ENCODE measurements around the gene MAPK4. TPM values are rescaled to one million over a fixed set of nuclear protein-coding genes. Genes with fewer than 3 reads are reported as not detected.

Gene MAPK4
- total RNA-seq, 2 donors from 2014 or later, result 2.0 to 3.8 TPM

DNA sequence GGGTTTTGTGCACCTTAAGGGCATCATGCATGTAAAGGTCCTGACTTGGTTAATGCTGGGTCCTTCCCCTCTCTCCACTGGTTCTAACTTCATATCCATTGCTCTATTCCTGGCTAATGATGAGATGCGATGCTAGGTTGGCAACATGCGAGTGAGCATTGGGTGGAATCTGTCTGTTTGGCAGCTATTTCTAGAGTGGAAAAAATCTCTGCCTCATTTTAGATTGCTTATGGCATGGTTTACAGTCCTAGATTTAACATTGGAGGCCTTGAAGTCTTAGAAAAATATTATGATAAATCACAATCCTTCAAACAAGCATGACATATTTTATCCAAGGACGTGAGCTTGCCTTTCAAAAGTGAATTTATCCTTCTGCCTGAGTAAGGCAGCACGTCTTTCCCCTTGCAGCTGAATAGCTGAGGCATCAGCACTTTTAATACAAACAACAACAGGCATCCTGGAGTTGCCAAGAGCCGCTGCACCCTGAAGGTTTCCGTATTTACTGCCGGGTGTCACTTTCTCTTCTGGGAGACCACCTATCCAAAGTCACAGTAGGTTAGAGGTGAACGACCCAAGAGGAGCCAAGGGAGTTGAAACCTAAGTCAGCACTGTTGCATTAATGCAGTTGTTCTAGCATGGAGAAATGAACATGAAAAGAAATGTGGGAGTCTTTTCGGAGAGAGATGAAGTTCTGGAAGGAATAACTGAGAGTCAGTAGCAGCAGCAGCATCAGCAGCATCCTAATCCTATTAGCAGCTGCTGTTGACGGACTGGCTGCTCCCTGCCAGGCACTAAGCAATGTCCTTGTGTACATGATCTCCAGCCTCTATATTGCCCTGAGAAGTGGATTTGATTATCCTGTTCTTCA lies 78.4 kb downstream of the MAPK4 start:
- Histone ChIP-seq H3K9ac (ENCODE audit: extremely low read depth, low read length, poor library complexity, severe bottlenecking) (no peak overlapping the region), H3K4me3 (ENCODE audit: low read length) (no peak overlapping the region), H3K4me1 (ENCODE audit: control insufficient read depth, insufficient read depth, low read length) (peaks cover 7% of the 10 kb centered on the region), H3K36me3 (ENCODE audit: control insufficient read depth, insufficient read depth, low read length) (no peaks in the 10 kb centered on the region), H3K9me3 (ENCODE audit: control insufficient read depth, low read length) (no peaks in the 10 kb centered on the region), H3K27me3 (ENCODE audit: control insufficient read depth, insufficient read depth, low read length, poor library complexity, severe bottlenecking) (peaks cover 45% of the 10 kb centered on the region), H3K27ac (ENCODE audit: low read depth, low read length) (no peak overlapping the region)
- H3K9me3 Mint-ChIP-seq, result no peaks in the 10 kb centered on the region
- H3K27me3 Mint-ChIP-seq (ENCODE audit: insufficient read depth), result peaks cover 7% of the 10 kb centered on the region
- no peak overlapping the region for H3K27ac Mint-ChIP-seq
- no peaks in the 10 kb centered on the region for H3K36me3 Mint-ChIP-seq (ENCODE audit: low read depth)
- DNase-seq, result no peak
- no peak for TF ChIP-seq CTCF (conservative IDR thresholded peaks at IDR 0.05)
- WGBS, 2 experiments (ENCODE audit: insufficient coverage in 1 of 2, insufficient read length in 1 of 2), result 77 to 78% methylated on average over 8 to 10 of the region's 10 CpGs
- H3K4me3 Mint-ChIP-seq, result no peak overlapping the region
- H3K4me1 Mint-ChIP-seq, result peaks cover 13% of the 10 kb centered on the region

GRCh38 chr18:50638884-50639420 lies 79.1 kb downstream of the MAPK4 start:
- H3K4me1 Mint-ChIP-seq, result peaks cover 14% of the 10 kb centered on the region
- no peak overlapping the region for H3K27ac Mint-ChIP-seq
- TF ChIP-seq CTCF (conservative IDR thresholded peaks at IDR 0.05), result no peak
- no peaks in the 10 kb centered on the region for H3K36me3 ChIP-seq (ENCODE audit: control insufficient read depth, insufficient read depth, low read length)
- DNase-seq, result peak; percentile 77
- no peak overlapping the region for H3K4me3 Mint-ChIP-seq
- H3K9ac ChIP-seq (ENCODE audit: extremely low read depth, low read length, poor library complexity, severe bottlenecking), result no peak overlapping the region
- H3K36me3 Mint-ChIP-seq (ENCODE audit: low read depth), result no peaks in the 10 kb centered on the region
- H3K9me3 Mint-ChIP-seq, result no peaks in the 10 kb centered on the region
- peaks cover 38% of the 10 kb centered on the region for H3K27me3 ChIP-seq (ENCODE audit: control insufficient read depth, insufficient read depth, low read length, poor library complexity, severe bottlenecking)
- H3K27me3 Mint-ChIP-seq (ENCODE audit: insufficient read depth), result peaks cover 4% of the 10 kb centered on the region
- H3K27ac ChIP-seq (ENCODE audit: low read depth, low read length), result no peak overlapping the region
- H3K4me1 ChIP-seq (ENCODE audit: control insufficient read depth, insufficient read depth, low read length), result peaks cover 7% of the 10 kb centered on the region
- H3K9me3 ChIP-seq (ENCODE audit: control insufficient read depth, low read length), result no peaks in the 10 kb centered on the region
- 97% methylated on average over 1 of the region's 1 CpG; no CpG with 5 or more reads in 1 of the 2 experiments for WGBS, 2 experiments (ENCODE audit: insufficient coverage in 1 of 2, insufficient read length in 1 of 2)
- H3K4me3 ChIP-seq (ENCODE audit: low read length), result no peak overlapping the region

DNA sequence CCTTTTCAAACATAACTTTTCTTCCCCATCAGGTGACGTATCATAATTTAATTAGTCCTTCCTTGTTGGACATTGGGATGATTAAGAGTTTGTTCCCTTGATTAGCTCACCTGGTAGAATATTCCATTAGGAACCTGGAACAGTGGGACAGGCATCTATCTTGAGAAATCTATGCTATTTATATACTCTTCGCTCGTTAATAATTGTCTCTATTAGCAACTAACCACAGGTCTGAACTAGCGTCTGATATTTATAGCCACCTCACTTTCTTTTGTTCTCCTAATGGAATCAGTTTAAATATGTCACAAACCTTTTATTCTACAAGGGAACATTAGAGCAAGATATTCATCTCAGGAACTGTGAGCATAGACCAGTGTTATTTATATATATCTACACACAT lies 79.8 kb downstream of the MAPK4 start:
- H3K4me3 ChIP-seq (ENCODE audit: low read length), result no peak overlapping the region
- H3K27me3 ChIP-seq (ENCODE audit: control insufficient read depth, insufficient read depth, low read length, poor library complexity, severe bottlenecking), result peaks cover 31% of the 10 kb centered on the region
- TF ChIP-seq CTCF (conservative IDR thresholded peaks at IDR 0.05), result no peak
- peaks cover 7% of the 10 kb centered on the region for H3K4me1 ChIP-seq (ENCODE audit: control insufficient read depth, insufficient read depth, low read length)
- 96 to 98% methylated on average over 4 of the region's 4 CpGs for WGBS, 2 experiments (ENCODE audit: insufficient coverage in 1 of 2, insufficient read length in 1 of 2)
- no peak overlapping the region for H3K4me3 Mint-ChIP-seq
- H3K27me3 Mint-ChIP-seq (ENCODE audit: insufficient read depth), result peaks cover 4% of the 10 kb centered on the region
- DNase-seq, result no peak
- H3K9ac ChIP-seq (ENCODE audit: extremely low read depth, low read length, poor library complexity, severe bottlenecking), result no peak overlapping the region
- H3K4me1 Mint-ChIP-seq, result peaks cover 16% of the 10 kb centered on the region
- no peak overlapping the region for H3K27ac Mint-ChIP-seq
- H3K9me3 Mint-ChIP-seq, result no peaks in the 10 kb centered on the region
- H3K27ac ChIP-seq (ENCODE audit: low read depth, low read length), result no peak overlapping the region
- no peaks in the 10 kb centered on the region for H3K9me3 ChIP-seq (ENCODE audit: control insufficient read depth, low read length)
- H3K36me3 Mint-ChIP-seq (ENCODE audit: low read depth), result no peaks in the 10 kb centered on the region
- H3K36me3 ChIP-seq (ENCODE audit: control insufficient read depth, insufficient read depth, low read length), result no peaks in the 10 kb centered on the region

All from endodermal cell (in vitro differentiated cells).